ENCODE data around the gene KCNT2.
"Not testable (repeated sequence)": the region's sequence is repeated elsewhere in the genome, so short reads cannot be mapped to it uniquely, and the experiment has no call there.

The KCNT2 gene

DNA sequence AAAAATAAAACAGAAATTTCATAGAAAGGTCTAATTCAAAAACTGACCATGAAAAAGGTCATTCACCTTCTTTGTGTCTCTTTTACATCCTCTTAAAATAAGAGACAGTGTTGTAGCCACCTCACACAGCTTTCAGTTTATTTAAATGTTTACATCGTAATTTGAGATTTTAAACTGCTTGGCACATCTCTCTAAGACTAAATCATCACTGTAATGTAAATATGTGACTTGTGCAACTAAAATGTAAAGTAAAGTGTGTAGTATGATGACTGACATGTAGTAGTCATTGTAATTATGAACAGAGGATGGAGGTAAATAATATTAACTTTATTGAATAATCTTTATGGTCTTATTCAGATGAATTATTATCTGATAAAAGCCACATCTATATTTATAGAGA is 283.9 kb downstream of the KCNT2 start:
- no peak for DNase-seq (ENCODE audit: low read depth in 1 of 2, low spot score in 1 of 2)

GRCh38 chr1:196323869-196324268 is 284.4 kb downstream of the KCNT2 start:
- DNase-seq (ENCODE audit: low read depth in 1 of 2, low spot score in 1 of 2), result no peak

DNA sequence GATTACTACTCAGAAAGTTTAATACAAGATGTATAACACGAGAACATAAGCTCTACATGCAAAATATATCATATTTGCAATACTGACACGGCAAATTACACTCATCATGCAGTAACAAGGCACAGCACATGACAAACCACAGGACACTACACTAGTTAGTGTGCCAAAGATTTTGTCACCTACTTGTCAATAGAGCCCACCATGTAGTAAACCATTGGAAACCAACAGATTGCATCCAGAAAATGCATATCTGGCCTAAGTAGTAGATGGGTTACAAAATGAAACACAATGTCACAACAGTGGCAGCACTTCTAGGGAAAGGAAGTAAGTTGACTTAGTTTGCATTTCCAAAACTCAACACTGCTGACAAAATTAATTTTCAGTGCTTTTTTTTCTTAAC is 288.9 kb downstream of the KCNT2 start:
- DNase-seq (ENCODE audit: low read depth in 1 of 2, low spot score in 1 of 2), result no peak

- DNase-seq (ENCODE audit: low read depth in 1 of 2, low spot score in 1 of 2), result no peak
Measured at GRCh38 chr1:196317535-196318522, 290.4 kb downstream of the KCNT2 start.

GRCh38 chr1:196312739-196313138 is 295.5 kb downstream of the KCNT2 start:
- DNase-seq (ENCODE audit: low read depth in 1 of 2, low spot score in 1 of 2), result no peak

- DNase-seq (ENCODE audit: low read depth in 1 of 2, low spot score in 1 of 2), result no peak
Measured at GRCh38 chr1:196309386-196309785, 298.9 kb downstream of the KCNT2 start.

- DNase-seq (ENCODE audit: low read depth in 1 of 2, low spot score in 1 of 2), result no peak
Measured at GRCh38 chr1:196308176-196308575, 300.1 kb downstream of the KCNT2 start.

DNA sequence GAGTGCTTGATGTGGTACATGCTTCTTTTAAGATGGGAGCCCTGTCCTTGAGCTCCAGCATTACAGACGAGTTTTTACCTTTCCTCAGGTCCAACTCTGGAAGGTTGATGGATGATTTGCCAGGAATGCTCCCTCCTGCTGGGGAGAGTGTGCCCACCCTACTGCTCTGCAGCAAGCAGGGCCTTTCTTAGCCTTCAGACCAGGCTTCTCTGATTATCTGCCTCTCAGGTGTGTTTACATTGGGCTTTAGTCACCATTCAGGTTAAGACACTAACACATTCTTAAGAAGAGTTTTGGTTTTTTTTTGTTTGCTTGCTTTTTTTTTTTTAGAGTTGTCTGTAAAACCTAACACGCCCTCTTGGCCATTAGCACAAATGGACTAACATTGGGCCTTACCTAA is 301.8 kb downstream of the KCNT2 start:
- no peak for DNase-seq (ENCODE audit: low read depth in 1 of 2, low spot score in 1 of 2)

GRCh38 chr1:196305216-196305615 is 303.0 kb downstream of the KCNT2 start:
- no peak for DNase-seq (ENCODE audit: low read depth in 1 of 2, low spot score in 1 of 2)

- no peak for DNase-seq (ENCODE audit: low read depth in 1 of 2, low spot score in 1 of 2)
Measured at GRCh38 chr1:196302981-196303380, 305.3 kb downstream of the KCNT2 start.

DNA sequence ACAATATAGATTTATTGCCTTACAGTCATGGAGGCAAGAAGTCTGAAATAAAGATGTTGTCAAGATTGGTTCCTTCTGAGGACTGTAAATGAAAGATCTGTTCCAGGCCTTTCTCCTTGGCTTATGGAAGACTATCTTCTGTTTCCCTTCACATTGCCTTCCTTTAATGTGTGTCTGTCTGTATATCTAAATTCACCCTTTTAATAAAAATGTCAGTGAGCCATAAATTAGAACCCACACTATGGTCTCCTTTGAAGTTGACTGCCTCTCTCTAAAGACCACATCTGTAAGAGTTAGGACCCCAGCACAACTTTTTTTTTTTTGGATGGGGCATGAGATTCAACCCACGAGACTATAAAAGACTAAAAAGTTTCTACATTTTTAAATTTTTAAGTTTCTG is 305.8 kb downstream of the KCNT2 start:
- DNase-seq (ENCODE audit: low read depth in 1 of 2, low spot score in 1 of 2), result no peak

GRCh38 chr1:196295766-196296165 is 312.5 kb downstream of the KCNT2 start:
- DNase-seq (ENCODE audit: low read depth in 1 of 2, low spot score in 1 of 2), result no peak

DNA sequence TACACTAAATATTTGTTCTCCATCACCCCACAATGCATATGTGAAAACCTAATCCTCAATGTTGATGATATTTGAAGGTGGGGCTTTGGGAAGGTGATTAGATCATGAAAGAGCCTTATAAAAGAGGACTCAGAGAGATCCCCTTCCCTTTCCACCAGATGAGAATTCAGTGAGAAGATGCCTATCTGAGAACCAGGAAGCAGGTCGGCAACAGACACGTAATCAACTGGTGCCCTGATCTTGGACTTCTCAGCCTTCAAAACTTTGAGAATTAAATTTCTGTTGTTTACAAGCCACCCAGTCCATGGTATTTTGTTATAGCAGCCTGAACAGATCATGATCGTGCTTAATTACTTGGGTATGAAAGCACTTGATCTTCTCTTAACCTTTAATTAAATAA is 329.4 kb downstream of the KCNT2 start:
- no peak for DNase-seq (ENCODE audit: low read depth in 1 of 2, low spot score in 1 of 2)

DNA sequence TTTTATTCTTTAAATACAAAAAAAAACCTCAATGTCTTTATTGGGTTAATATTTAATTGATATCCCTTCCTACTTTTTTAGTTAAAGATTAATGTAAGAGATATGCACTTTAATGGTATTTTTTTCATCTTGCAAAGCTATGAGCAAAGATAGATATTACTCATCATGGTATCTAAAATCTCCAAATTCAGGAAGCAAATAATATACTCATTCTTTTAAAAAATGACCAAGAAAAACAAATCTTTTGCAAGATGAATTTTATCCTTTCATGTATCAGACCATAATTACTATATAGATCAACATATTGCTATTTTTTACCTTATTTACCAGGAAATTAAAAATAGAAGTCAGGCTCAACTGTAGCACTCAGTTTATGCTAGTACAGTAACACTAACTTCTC is 330.4 kb downstream of the KCNT2 start:
- DNase-seq (ENCODE audit: low read depth in 1 of 2, low spot score in 1 of 2), result no peak

GRCh38 chr1:196271212-196271947 is 336.9 kb downstream of the KCNT2 start:
- no peak for DNase-seq (ENCODE audit: low read depth in 1 of 2, low spot score in 1 of 2)

DNA sequence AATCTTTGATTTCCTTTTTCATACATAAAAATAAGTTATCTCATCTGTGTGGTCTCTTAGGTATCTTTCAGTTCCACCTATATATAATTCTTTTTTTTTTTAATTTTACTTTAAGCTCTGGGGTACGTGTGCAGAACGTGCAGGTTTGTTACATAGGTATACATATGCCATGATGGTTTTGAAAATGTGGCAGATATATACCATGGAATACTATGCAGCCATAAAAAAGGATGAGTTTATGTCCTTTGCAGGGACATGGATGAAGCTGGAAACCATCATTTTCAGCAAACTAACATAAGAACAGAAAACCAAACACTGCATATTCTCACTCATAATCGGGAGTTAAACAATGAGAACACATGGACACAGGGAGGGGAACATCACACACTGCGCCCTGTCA is 345.2 kb downstream of the KCNT2 start:
- not testable (repeated sequence) for DNase-seq (ENCODE audit: low read depth in 1 of 2, low spot score in 1 of 2)

DNA sequence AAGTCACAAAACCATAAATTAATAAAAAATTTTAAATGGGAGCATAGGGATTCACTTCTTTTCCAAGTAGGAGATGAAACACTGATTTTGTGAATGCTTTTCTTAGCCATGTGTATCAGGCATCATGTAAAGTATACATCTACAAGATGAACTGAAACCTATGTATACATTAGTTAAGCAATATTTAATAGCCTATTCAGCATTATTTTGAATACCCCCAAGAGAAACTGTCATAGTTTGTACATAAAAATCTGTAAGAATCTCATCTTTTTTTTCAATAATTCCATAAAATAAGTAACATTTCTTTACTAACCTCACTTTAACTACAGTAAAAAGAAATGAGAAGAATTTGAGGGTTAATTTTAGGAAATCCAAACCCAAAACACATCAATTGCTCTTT is 348.0 kb downstream of the KCNT2 start:
- DNase-seq (ENCODE audit: low read depth in 1 of 2, low spot score in 1 of 2), result no peak

DNA sequence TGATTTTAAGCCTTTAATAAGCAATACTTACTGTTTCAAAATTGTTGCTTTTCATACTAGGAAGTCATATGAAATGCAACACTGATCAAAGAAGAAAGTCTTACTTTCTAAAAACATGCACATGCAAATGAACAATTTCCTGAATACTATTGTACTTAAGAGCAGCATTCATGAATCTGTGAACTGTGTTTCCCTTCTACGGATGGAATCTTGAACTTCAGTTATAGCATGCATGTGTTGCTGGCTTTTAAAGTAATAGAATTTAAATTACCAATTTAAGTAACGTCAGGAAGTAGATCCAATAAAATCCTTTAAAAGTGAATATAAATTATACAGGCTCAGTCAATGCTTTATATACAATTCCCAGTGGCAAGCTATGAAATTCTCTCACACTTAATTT is 348.9 kb downstream of the KCNT2 start:
- DNase-seq (ENCODE audit: low read depth in 1 of 2, low spot score in 1 of 2), result no peak

- no peak for DNase-seq (ENCODE audit: low read depth in 1 of 2, low spot score in 1 of 2)
Measured at GRCh38 chr1:196255762-196256161, 352.5 kb downstream of the KCNT2 start.

DNA sequence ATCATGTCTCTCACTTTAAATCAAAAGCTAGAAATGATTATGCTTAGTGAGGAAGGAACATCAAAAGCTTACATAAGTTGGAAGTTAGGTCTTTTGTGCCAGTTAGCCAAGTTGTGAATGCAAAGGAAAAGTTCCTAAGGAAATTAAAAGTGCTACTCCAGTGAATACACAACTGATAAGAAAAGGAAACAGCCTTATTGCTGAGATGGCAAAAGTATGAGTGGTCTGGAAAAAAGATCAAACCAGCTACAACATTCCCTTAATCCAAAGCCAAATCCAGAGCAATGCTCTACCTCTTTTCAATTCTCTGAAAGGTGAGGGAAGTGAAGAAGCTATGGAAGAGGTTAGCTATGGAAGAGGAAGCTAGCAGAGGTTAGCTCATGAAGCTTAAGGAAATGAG is 378.7 kb downstream of the KCNT2 start:
- no peak for DNase-seq (ENCODE audit: low read depth in 1 of 2, low spot score in 1 of 2)

DNA sequence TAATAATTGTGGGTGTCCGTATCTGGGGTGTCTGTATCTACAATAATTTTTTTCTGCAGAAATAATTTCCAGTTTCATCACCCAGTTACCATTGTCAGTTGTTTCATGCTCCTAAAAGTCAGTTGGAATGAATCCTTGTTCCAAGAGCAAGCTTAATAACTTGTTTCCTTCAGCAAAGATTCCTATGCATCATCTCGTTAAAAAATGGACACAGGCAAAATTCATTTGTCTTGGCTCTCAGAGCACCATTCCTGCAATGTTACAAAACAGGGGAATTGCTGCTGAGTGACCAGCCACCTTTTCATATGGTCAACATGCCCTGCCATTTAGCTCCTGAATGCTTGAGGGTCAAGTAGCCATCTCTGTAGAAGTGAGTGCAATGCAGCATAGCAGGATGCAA is 393.4 kb downstream of the KCNT2 start:
- no peak for DNase-seq (ENCODE audit: low read depth in 1 of 2, low spot score in 1 of 2)

- DNase-seq (ENCODE audit: low read depth in 1 of 2, low spot score in 1 of 2), result no peak
Measured at GRCh38 chr1:196209983-196210382, 398.3 kb downstream of the KCNT2 start.
